ENCODE results near the gene CAPN10.
A peak's percentile ranks its signal among the peaks of the same experiment; 100 is the strongest.

Gene CAPN10

GRCh38 chr2:240554767-240555493, 31.6 kb upstream of the CAPN10 start:
- H3K27ac ChIP-seq: no peak overlapping the region
- TF ChIP-seq CTCF (conservative IDR thresholded peaks at IDR 0.05): no peak

- no peak for TF ChIP-seq ZFX (IDR thresholded peaks at IDR 0.05)
- no peak for TF ChIP-seq CTCF (conservative IDR thresholded peaks at IDR 0.05)
- H3K27ac ChIP-seq: no peak overlapping the region
These were observed 30.8 kb upstream of the CAPN10 start for GRCh38 chr2:240555541-240556250.

- H3K27ac ChIP-seq: peak overlapping the region; percentile 60
- no peak for TF ChIP-seq ZFX (IDR thresholded peaks at IDR 0.05)
- TF ChIP-seq CTCF (conservative IDR thresholded peaks at IDR 0.05): peak; percentile 81
These were observed 29.9 kb upstream of the CAPN10 start for GRCh38 chr2:240556553-240557100.

- H3K27ac ChIP-seq: peak overlapping the region; percentile 60
- peak; percentile 52 for TF ChIP-seq CTCF (conservative IDR thresholded peaks at IDR 0.05)
- TF ChIP-seq ZFX (IDR thresholded peaks at IDR 0.05): no peak
These were observed 29.3 kb upstream of the CAPN10 start for GRCh38 chr2:240557101-240557751.

- no peak for TF ChIP-seq CTCF (conservative IDR thresholded peaks at IDR 0.05)
- TF ChIP-seq ZFX (IDR thresholded peaks at IDR 0.05): no peak
- H3K27ac ChIP-seq: peak within 1 kb of the TSS; percentile 60
These were observed 28.7 kb upstream of the CAPN10 start, which contains the start of gene ANKMY1 for GRCh38 chr2:240557808-240558207. TSS of gene ANKMY1 (minus strand) at chr2:240557988. CDS start at chr2:240557335, 653 bp downstream.

GRCh38 chr2:240558236-240558761, 28.2 kb upstream of the CAPN10 start:
- TF ChIP-seq ZFX (IDR thresholded peaks at IDR 0.05) (no peak), CTCF (conservative IDR thresholded peaks at IDR 0.05) (no peak)

More at GRCh38 chr2:240558236-240558761, 28.2 kb upstream of the CAPN10 start:
- peak overlapping the region; percentile 60 for H3K27ac ChIP-seq

Data from C4-2B (cell line).